Measurements from ENCODE around the gene JCAD.

JCAD gene

GRCh38 chr10:30072068-30072467 is 12.7 kb upstream of the JCAD start:
- DNase-seq, result no peak

GRCh38 chr10:30070001-30070685 is 10.8 kb upstream of the JCAD start:
- DNase-seq, result no peak

- no peak for DNase-seq
Measured at GRCh38 chr10:30068492-30069223, 9.3 kb upstream of the JCAD start.

GRCh38 chr10:30063099-30063498 is 3.7 kb upstream of the JCAD start:
- no peak for DNase-seq

GRCh38 chr10:30062582-30062981 is 3.2 kb upstream of the JCAD start:
- no peak for DNase-seq

- no peak for DNase-seq
Measured at GRCh38 chr10:30062090-30062489, 2.7 kb upstream of the JCAD start.

- DNase-seq, result no peak
Measured at GRCh38 chr10:30058570-30059132, 735 bp downstream of the JCAD start.

GRCh38 chr10:30057894-30058556 is 1.4 kb downstream of the JCAD start:
- no peak for DNase-seq

- DNase-seq, result no peak
Measured at GRCh38 chr10:30057421-30057841, 2.0 kb downstream of the JCAD start.

- DNase-seq, result no peak
Measured at GRCh38 chr10:30056767-30057355, 2.5 kb downstream of the JCAD start.

GRCh38 chr10:30056281-30056680 is 3.1 kb downstream of the JCAD start:
- DNase-seq, result no peak

- DNase-seq, result no peak
Measured at GRCh38 chr10:30055226-30055662, 4.1 kb downstream of the JCAD start.

GRCh38 chr10:30052062-30052461 is 7.3 kb downstream of the JCAD start:
- DNase-seq, result no peak

GRCh38 chr10:30051220-30051619 is 8.2 kb downstream of the JCAD start:
- DNase-seq, result no peak

- DNase-seq, result no peak
Measured at GRCh38 chr10:30050411-30050810, 9.0 kb downstream of the JCAD start.

GRCh38 chr10:30048768-30049517 is 10.4 kb downstream of the JCAD start:
- DNase-seq, result no peak

GRCh38 chr10:30047924-30048531 is 11.4 kb downstream of the JCAD start:
- no peak for DNase-seq

GRCh38 chr10:30047430-30047829 is 12.0 kb downstream of the JCAD start:
- no peak for DNase-seq

GRCh38 chr10:30046476-30046875 is 12.9 kb downstream of the JCAD start:
- DNase-seq, result no peak

- no peak for DNase-seq
Measured at GRCh38 chr10:30045961-30046360, 13.4 kb downstream of the JCAD start.

GRCh38 chr10:30043476-30044270 is 15.7 kb downstream of the JCAD start:
- DNase-seq, result no peak

All from DMS79 treated with DMSO at 0.1 percent for 48 hours (cell line).